ENCODE data around the gene BBS9.
"Not testable (repeated sequence)": the region's sequence is repeated elsewhere in the genome, so short reads cannot be mapped to it uniquely, and the experiment has no call there.

The BBS9 gene

DNA sequence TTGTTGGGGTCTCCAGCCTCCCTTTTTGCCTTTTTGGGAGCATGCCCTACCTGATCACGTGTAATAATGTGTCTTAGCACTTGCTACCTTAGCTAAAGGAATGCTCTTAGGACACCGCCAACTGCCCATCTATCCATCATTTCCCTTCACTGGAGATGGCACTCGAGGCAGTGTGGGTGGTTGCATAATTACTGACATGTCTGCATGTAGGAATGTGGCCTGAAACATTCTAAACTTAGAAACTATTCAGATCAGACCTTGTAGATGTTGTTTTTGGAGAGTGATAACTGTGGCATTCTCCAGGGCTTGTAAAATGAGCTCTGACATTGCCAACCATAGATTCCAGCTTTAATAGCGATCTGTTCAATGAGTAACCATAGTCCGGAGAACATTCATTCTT, 365.8 kb downstream of the BBS9 start:
- H3K9ac ChIP-seq (ENCODE audit: low read length): no peak overlapping the region

DNA sequence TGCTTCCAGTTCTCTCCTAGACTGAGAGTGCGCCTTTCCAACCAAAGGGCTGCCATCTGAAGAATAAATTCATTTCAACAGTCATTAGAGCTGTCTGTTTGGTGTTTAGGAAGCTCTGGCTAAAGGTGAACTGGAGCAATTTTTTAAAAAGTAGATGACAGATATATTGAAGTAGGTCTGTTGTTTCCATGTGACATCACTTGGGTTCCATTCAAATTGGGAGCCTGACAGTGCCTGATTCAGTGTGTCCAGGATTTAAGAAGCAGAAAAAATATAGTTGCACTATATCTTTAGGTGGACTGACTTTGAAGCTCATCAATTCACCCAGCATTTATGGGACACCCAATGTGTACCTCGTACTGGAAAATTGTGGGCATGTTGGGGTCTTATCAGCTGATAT, 367.7 kb downstream of the BBS9 start:
- H3K4me1 ChIP-seq (ENCODE audit: control insufficient read depth, insufficient read depth, low read length): no peaks in the 10 kb centered on the region
- no peak overlapping the region for H3K4me3 ChIP-seq (ENCODE audit: low read length)
- no peak overlapping the region for H3K9ac ChIP-seq (ENCODE audit: low read length)
- H3K36me3 ChIP-seq (ENCODE audit: control insufficient read depth, insufficient read depth, low read length): no peaks in the 10 kb centered on the region
- no peaks in the 10 kb centered on the region for H3K9me3 ChIP-seq (ENCODE audit: control insufficient read depth, low read length)
- H3K27me3 ChIP-seq (ENCODE audit: control insufficient read depth, insufficient read depth, low read length): no peaks in the 10 kb centered on the region

More for the DNA sequence above, 365.8 kb downstream of the BBS9 start:
- H3K4me3 ChIP-seq (ENCODE audit: low read length): no peak overlapping the region
- no peaks in the 10 kb centered on the region for H3K4me1 ChIP-seq (ENCODE audit: control insufficient read depth, insufficient read depth, low read length)
- H3K9me3 ChIP-seq (ENCODE audit: control insufficient read depth, low read length): no peaks in the 10 kb centered on the region
- H3K36me3 ChIP-seq (ENCODE audit: control insufficient read depth, insufficient read depth, low read length): no peaks in the 10 kb centered on the region
- no peaks in the 10 kb centered on the region for H3K27me3 ChIP-seq (ENCODE audit: control insufficient read depth, insufficient read depth, low read length)

DNA sequence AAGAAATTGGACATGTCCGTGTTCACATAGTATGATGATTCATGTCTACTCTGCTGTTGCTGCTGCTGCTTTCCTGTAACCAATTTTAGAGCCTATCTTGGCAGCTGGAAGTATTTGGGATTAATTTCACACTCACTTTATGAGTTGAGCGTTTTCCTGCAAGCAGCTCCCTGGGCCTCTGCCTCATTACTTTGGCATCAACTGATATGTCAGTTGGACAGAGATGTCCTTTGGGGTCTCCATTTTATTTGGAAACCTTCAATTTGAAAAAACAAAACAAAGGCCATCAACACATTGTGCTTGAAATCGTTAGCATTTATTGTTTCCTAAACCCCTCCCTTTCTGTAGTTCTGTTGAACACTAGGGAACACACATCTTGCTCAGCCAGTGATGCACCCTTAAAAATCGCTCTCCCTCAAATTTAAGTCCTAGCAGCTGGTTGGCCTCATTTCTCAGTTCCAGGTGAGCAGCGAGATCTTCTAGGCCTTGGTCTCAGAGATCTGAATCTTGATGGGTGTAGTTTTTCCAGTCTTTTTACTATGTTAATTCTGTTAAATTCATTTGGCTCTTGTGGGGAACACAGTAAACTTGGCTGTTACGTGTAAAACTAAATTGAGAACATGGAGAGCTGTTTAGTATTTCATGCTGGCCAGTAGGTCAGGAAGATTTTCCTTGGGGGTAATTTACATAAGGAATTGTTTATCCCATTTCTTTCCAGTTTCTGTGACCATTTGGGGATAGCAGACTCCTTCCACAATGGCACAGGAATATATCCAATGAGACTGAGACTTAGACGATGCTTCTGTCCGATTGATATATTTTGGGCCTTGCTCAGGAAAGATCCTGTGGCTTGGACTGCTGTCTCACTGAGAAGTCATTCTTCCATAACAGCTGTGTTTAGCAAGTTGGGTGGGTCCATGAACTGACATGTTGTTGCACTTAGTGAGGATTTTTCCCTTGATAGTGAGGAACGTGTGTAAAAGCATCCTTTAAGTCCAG, 371.6 kb downstream of the BBS9 start:
- Histone ChIP-seq H3K4me1 (ENCODE audit: control insufficient read depth, insufficient read depth, low read length) (no peaks in the 10 kb centered on the region), H3K27me3 (ENCODE audit: control insufficient read depth, insufficient read depth, low read length) (no peaks in the 10 kb centered on the region), H3K9ac (ENCODE audit: low read length) (no peak overlapping the region), H3K4me3 (ENCODE audit: low read length) (no peak overlapping the region), H3K36me3 (ENCODE audit: control insufficient read depth, insufficient read depth, low read length) (no peaks in the 10 kb centered on the region), H3K9me3 (ENCODE audit: control insufficient read depth, low read length) (no peaks in the 10 kb centered on the region)

DNA sequence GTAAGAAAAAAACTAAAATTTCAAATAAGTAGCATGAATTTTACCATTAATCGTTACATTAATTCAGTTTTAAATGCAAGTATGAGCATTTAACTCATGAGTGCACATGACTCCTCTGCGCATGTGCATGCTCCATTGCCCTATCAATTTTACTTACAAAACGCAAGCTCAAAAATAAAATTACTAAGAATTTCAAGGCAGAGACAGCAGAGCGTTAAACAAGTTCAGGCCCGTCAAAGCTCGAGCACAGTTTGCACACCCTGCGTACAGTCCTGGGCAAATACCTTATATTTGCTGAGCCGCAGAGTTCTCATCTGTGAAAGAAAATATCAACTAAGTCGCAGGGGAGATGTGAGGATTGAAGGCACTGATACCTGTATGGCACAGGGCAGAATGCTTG, 373.6 kb downstream of the BBS9 start:
- no peak overlapping the region for H3K4me3 ChIP-seq (ENCODE audit: low read length)
- H3K9me3 ChIP-seq (ENCODE audit: control insufficient read depth, low read length): no peaks in the 10 kb centered on the region
- H3K27me3 ChIP-seq (ENCODE audit: control insufficient read depth, insufficient read depth, low read length): no peaks in the 10 kb centered on the region
- H3K4me1 ChIP-seq (ENCODE audit: control insufficient read depth, insufficient read depth, low read length): no peaks in the 10 kb centered on the region
- H3K9ac ChIP-seq (ENCODE audit: low read length): no peak overlapping the region
- no peaks in the 10 kb centered on the region for H3K36me3 ChIP-seq (ENCODE audit: control insufficient read depth, insufficient read depth, low read length)

DNA sequence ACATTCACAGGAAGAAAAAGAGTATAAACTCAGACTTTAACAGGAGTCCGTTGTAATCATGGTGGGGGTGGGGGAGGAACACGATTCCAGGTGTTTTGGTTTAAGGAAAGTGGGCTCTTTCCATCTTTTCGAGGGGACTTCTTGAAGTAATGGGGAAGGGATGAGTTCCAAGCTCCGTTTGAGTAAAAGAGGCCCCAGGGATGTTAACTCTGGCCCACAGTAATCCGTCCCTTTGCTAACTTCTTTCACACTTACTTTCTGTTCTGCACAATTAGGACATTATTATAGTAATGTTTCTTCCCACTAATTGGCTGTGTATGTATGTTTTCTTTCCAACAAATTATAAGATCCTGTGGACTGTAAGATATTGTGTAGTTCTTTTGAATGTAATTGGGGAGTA, 374.4 kb downstream of the BBS9 start:
- Histone ChIP-seq H3K4me1 (ENCODE audit: control insufficient read depth, insufficient read depth, low read length) (no peaks in the 10 kb centered on the region), H3K27me3 (ENCODE audit: control insufficient read depth, insufficient read depth, low read length) (no peaks in the 10 kb centered on the region), H3K4me3 (ENCODE audit: low read length) (no peak overlapping the region), H3K9me3 (ENCODE audit: control insufficient read depth, low read length) (no peaks in the 10 kb centered on the region), H3K9ac (ENCODE audit: low read length) (no peak overlapping the region), H3K36me3 (ENCODE audit: control insufficient read depth, insufficient read depth, low read length) (no peaks in the 10 kb centered on the region)

DNA sequence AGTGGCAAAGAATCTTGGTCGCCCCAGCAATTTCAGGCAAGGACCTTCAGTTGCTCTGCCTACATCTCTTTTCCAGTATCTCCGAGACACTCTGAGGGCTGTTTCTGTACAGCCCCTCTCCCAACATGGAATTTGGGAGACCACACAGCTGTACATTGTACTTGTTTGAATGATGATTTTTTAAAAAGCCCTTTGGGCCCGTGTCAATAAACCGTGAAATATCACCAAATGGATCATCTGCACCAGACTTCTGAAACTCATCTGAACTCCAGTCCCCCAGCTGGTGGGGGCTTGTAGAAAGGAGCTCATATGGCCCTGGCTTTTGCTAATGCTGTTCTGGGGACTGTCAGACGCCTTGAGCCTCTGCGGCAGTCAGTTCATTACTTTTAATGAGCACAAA, 374.9 kb downstream of the BBS9 start:
- Histone ChIP-seq H3K36me3 (ENCODE audit: control insufficient read depth, insufficient read depth, low read length) (no peaks in the 10 kb centered on the region), H3K4me1 (ENCODE audit: control insufficient read depth, insufficient read depth, low read length) (no peaks in the 10 kb centered on the region), H3K4me3 (ENCODE audit: low read length) (no peak overlapping the region), H3K27me3 (ENCODE audit: control insufficient read depth, insufficient read depth, low read length) (no peaks in the 10 kb centered on the region), H3K9ac (ENCODE audit: low read length) (no peak overlapping the region), H3K9me3 (ENCODE audit: control insufficient read depth, low read length) (no peaks in the 10 kb centered on the region)

DNA sequence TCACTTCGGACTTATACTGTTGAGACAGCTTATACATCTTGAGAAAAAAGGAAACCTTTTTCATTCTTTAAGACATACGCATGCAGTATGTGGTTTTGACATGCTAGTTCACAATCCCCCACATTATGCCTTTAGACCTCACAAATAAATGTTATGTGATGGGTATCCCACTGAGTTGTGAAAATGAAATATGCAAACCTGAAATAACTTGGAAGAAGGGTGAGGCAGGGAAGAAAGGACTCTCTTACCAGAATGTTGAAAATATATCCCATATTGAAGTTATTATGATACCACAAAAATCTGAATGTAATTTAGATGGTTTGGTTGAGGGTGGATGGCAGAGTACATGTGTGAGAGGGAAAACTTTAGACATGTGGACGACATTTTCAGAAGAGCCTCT, 379.8 kb downstream of the BBS9 start:
- Histone ChIP-seq H3K9ac (ENCODE audit: low read length) (no peak overlapping the region), H3K27me3 (ENCODE audit: control insufficient read depth, insufficient read depth, low read length) (no peaks in the 10 kb centered on the region), H3K4me3 (ENCODE audit: low read length) (no peak overlapping the region), H3K9me3 (ENCODE audit: control insufficient read depth, low read length) (no peaks in the 10 kb centered on the region), H3K4me1 (ENCODE audit: control insufficient read depth, insufficient read depth, low read length) (no peaks in the 10 kb centered on the region), H3K36me3 (ENCODE audit: control insufficient read depth, insufficient read depth, low read length) (no peaks in the 10 kb centered on the region)

DNA sequence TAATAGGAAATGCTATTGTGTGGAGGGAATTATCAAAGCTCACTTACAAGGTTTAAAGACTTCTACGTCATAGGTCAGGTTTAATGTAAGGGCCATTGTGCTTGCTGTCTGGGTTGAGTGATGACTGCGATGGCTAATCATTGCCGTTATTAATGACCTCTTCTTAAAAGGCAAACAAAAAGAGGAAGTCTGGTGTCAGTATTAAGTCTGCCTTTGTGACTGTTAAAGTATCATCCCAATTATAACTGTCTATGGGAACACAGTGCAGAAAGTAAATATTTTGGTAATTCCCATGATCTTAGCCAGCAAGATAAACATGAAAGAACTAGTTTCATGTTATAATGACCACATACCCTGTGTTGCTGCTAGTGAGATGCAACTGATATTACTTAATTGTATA, 382.4 kb downstream of the BBS9 start:
- Histone ChIP-seq H3K9me3 (ENCODE audit: control insufficient read depth, low read length) (no peaks in the 10 kb centered on the region), H3K4me1 (ENCODE audit: control insufficient read depth, insufficient read depth, low read length) (no peaks in the 10 kb centered on the region), H3K36me3 (ENCODE audit: control insufficient read depth, insufficient read depth, low read length) (no peaks in the 10 kb centered on the region), H3K27me3 (ENCODE audit: control insufficient read depth, insufficient read depth, low read length) (no peaks in the 10 kb centered on the region), H3K9ac (ENCODE audit: low read length) (no peak overlapping the region), H3K4me3 (ENCODE audit: low read length) (no peak overlapping the region)

DNA sequence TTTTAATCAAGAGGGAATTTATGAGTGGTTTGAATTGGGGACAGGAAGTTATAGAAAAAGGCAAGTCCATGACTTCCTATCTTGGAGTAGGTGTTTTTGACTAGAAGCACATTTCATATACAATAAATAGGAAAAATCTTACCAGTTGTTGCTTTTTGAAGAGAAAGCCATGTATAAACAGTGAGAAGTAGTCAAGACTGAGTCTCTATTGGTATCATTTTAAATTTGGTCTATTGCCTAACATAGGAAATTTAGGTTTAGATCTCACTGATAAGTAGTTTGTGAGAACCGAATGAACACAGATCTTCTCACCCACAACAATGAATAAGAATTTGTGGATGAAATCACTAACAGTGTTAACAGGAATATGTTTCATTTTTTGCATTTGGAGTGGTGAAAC, 387.2 kb downstream of the BBS9 start:
- H3K36me3 ChIP-seq (ENCODE audit: control insufficient read depth, insufficient read depth, low read length): no peaks in the 10 kb centered on the region
- no peaks in the 10 kb centered on the region for H3K27me3 ChIP-seq (ENCODE audit: control insufficient read depth, insufficient read depth, low read length)
- no peaks in the 10 kb centered on the region for H3K4me1 ChIP-seq (ENCODE audit: control insufficient read depth, insufficient read depth, low read length)
- no peak overlapping the region for H3K9ac ChIP-seq (ENCODE audit: low read length)
- H3K9me3 ChIP-seq (ENCODE audit: control insufficient read depth, low read length): no peaks in the 10 kb centered on the region
- no peak overlapping the region for H3K4me3 ChIP-seq (ENCODE audit: low read length)

DNA sequence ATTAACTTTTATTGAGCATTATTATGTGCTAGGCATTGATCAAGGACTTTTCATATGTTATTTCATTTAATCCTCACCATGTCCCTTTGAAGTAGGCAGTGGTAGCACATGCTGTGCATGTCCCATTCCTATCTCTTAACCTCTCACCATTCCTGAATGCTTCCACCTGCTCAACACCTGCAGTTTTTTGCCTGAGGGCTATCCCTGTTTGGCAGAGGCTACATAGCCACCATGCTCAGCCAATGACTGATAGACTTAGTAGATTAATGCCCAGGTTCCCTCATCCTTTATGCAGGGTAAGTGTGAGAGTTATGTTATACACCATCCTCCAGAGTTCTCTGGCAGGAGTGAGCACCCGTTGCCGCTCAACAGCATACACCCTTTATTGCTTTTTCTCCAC, 387.8 kb downstream of the BBS9 start:
- Histone ChIP-seq H3K4me3 (ENCODE audit: low read length) (no peak overlapping the region), H3K9ac (ENCODE audit: low read length) (no peak overlapping the region), H3K4me1 (ENCODE audit: control insufficient read depth, insufficient read depth, low read length) (no peaks in the 10 kb centered on the region), H3K27me3 (ENCODE audit: control insufficient read depth, insufficient read depth, low read length) (no peaks in the 10 kb centered on the region), H3K36me3 (ENCODE audit: control insufficient read depth, insufficient read depth, low read length) (no peaks in the 10 kb centered on the region), H3K9me3 (ENCODE audit: control insufficient read depth, low read length) (no peaks in the 10 kb centered on the region)

DNA sequence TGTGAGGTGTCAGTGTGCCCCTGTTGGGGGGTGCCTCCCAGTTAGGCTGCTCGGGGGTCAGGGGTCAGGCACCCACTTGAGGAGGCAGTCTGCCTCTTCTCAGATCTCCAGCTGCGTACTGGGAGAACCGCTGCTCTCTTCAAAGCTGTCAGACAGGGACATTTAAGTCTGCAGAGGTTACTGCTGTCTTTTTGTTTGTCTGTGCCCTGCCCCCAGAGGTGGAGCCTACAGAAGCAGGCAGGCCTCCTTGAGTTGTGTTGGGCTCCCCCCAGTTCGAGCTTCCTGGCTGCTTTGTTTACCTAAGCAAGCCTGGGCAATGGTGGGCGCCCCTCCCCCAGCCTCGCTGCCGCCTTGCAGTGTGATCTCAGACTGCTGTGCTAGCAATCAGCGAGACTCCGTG, 397.6 kb downstream of the BBS9 start:
- not testable (repeated sequence) for H3K9ac ChIP-seq (ENCODE audit: low read length); H3K27me3 ChIP-seq (ENCODE audit: control insufficient read depth, insufficient read depth, low read length); H3K4me3 ChIP-seq (ENCODE audit: low read length); H3K36me3 ChIP-seq (ENCODE audit: control insufficient read depth, insufficient read depth, low read length); H3K9me3 ChIP-seq (ENCODE audit: control insufficient read depth, low read length); H3K4me1 ChIP-seq (ENCODE audit: control insufficient read depth, insufficient read depth, low read length)

DNA sequence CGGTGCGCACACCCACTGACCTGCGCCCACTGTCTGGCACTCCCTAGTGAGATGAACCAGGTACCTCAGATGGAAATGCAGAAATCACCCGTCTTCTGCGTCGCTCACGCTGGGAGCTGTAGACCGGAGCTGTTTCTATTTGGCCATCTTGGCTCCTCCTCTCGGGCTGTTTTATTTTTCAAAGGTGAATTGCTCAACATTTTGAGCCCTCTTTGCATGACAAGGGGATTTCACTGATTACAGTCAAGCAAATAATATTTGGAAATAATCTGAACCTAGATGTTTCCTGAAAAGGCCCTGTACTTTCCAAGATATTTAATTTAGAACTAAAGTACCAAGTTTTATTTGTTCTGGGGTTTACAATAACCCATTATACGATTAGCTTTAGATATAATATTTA, 398.2 kb downstream of the BBS9 start:
- H3K9me3 ChIP-seq (ENCODE audit: control insufficient read depth, low read length); H3K27me3 ChIP-seq (ENCODE audit: control insufficient read depth, insufficient read depth, low read length); H3K9ac ChIP-seq (ENCODE audit: low read length); H3K4me1 ChIP-seq (ENCODE audit: control insufficient read depth, insufficient read depth, low read length); H3K4me3 ChIP-seq (ENCODE audit: low read length); H3K36me3 ChIP-seq (ENCODE audit: control insufficient read depth, insufficient read depth, low read length): not testable (repeated sequence)
